Tibial nerve (tissue), 4 donors: ENCODE results near the gene SRGAP2C. TPM values are rescaled to one million over a fixed set of nuclear protein-coding genes. Genes with fewer than 3 reads are reported as not detected.
"Not testable (repeated sequence)": the region's sequence is repeated elsewhere in the genome, so short reads cannot be mapped to it uniquely, and the experiment has no call there.

Experiments
- DNase-seq, 2 donors: peaks; one replicate each; pipeline ENCODE4 v3.0.0-alpha.2; 2019; ENCODE audit warnings: low spot score in 2 of 2
- H3K27ac ChIP-seq, 4 donors: fragments of 200-600 bp; sonication (generic) in 3 of 4; one replicate each; pipeline ENCODE4 v1.5.1; 2017 to 2019; ENCODE audit warnings: mild to moderate bottlenecking in 1 of 4
- H3K27me3 ChIP-seq, 2 donors: fragments of 200-600 bp; sonication (generic) in 1 of 2; one replicate each; pipeline versions ENCODE4 v1.5.1 to v1.6.0; 2017 to 2019
- H3K36me3 ChIP-seq, 3 donors: fragments of 200-600 bp; sonication (generic); one replicate each; pipeline ENCODE4 v1.5.1; 2018 to 2019
- H3K4me1 ChIP-seq, 4 donors: fragments of 200-600 bp; sonication (generic) in 3 of 4; one replicate each; pipeline ENCODE4 v1.5.1; 2017 to 2019
- H3K4me3 ChIP-seq, 4 donors: fragments of 200-600 bp; sonication (generic) in 3 of 4; one replicate each; pipeline ENCODE4 v1.5.1; 2017 to 2019; ENCODE audit warnings: mild to moderate bottlenecking in 1 of 4, moderate library complexity in 1 of 4
- H3K9me3 ChIP-seq, 4 donors: fragments of 200-600 bp; sonication (generic) in 3 of 4; one replicate each; pipeline ENCODE4 v1.5.1; 2017 to 2019
- WGBS, 2 donors: methylation state at CpG; one replicate each; pipeline ENCODE4 v1.1.5; 2018; 5-methylcytosine and 5-hydroxymethylcytosine counted together
- total RNA-seq, 4 donors: library from RNA; depleted of rRNA; stranded (reverse); fragments of >200 nt; gene quantifications; one replicate each; pipeline ENCODE4 v1.1.0, GENCODE V29; 2016

Gene SRGAP2C
- total RNA-seq, 4 donors from 2014 or later, result 42.0 to 70.4 (median 50.8) TPM

DNA sequence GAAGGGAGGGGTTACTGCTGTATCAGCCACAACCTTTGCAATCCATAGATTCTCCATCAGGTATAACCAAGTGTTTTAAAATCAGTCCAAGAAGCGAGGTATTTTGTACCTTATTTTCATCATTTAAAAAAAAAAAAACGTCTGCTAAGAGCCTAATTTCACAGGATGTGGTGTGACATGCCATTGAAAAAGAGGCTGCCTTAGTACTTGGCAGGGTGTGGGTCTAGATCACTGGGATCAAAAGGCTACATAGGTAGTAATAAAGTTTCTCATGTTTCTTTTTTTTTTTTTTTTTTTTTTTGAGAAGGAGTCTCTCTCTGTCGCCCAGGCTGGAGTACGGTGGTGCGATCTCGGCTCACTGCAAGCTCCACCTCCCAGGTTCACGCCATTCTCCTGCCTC lies 192.2 kb downstream of the SRGAP2C start:
- H3K27me3 ChIP-seq, H3K36me3 ChIP-seq, H3K4me3 ChIP-seq, H3K27ac ChIP-seq, H3K4me1 ChIP-seq, DNase-seq, H3K9me3 ChIP-seq: not testable (repeated sequence)
- 86 to 97% methylated on average over 5 to 7 of the region's 7 CpGs for WGBS, 2 donors

DNA sequence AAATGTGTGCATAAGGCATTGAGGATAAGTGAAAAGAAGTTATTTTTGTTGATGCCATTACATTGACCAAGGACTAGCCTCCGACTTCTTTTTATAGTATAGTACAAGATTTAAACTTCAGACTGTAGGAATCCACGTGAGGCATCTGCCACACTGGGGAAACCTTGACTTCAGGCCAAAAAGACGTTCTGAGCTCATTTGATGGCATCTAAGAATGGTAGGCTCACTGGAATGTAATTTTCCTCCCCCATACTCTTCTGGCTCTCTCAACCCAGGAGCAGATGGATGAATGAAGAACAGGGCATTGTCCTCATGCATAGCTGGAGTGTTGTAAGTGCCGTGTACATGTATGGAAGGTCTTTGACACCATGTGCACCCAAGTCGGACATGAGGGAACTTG lies 194.0 kb downstream of the SRGAP2C start:
- H3K27ac ChIP-seq, H3K9me3 ChIP-seq, H3K4me1 ChIP-seq, H3K36me3 ChIP-seq, H3K4me3 ChIP-seq, H3K27me3 ChIP-seq, DNase-seq: not testable (repeated sequence)
- 58 to 71% methylated on average over 4 to 5 of the region's 5 CpGs for WGBS, 2 donors

DNA sequence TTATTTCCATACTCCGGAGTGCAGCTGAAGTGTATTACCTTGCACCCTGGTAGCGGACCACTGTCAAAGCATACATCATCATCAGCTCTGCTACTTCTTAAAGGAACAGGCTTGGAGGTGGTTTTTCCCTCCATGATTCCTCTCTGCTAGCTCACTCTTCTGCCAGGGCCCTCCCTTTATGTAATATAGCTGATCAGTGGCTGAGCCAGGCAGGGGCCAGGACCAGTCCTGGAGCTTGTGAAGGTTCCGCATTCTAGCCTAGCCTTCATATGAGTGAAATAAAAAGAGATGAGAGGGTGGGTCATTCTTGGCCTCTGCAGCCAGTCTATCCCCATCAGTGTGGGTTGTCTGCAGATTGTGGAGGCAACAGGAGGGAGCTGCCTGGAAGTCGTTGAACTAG lies 200.0 kb downstream of the SRGAP2C start:
- H3K27ac ChIP-seq, result peak overlapping the region in 2 of 4 donors; percentile 42 to 64
- H3K27me3 ChIP-seq, H3K36me3 ChIP-seq, DNase-seq, H3K9me3 ChIP-seq, H3K4me1 ChIP-seq, H3K4me3 ChIP-seq: not testable (repeated sequence)
- WGBS, 2 donors, result 46 to 55% methylated on average over 3 of the region's 4 CpGs

DNA sequence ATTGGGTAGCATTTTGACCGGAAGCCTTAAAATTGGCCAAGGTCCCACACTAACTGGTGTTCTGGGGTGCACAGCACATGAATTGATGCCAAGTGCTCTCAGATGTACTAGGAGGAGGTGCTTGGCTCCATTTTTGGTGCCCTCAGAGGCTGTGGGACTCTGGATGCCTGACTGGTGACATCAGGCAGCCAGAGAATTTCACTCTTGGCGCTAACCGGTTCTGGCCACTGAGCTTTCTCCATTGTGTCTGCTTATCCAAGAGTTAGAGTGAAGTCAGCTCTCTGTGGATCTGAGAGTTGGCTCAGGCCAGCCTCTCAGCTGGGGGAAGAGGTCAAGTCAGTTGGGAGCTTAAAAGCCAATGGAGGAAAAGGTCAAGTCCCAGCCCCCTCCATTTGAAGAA lies 200.4 kb downstream of the SRGAP2C start:
- not testable (repeated sequence) for H3K27ac ChIP-seq, DNase-seq, H3K4me1 ChIP-seq, H3K27me3 ChIP-seq, H3K4me3 ChIP-seq, H3K9me3 ChIP-seq, H3K36me3 ChIP-seq
- whole genome bisulfite sequencing, 2 donors, result no CpG with 5 or more reads among the region's 3 CpGs

DNA sequence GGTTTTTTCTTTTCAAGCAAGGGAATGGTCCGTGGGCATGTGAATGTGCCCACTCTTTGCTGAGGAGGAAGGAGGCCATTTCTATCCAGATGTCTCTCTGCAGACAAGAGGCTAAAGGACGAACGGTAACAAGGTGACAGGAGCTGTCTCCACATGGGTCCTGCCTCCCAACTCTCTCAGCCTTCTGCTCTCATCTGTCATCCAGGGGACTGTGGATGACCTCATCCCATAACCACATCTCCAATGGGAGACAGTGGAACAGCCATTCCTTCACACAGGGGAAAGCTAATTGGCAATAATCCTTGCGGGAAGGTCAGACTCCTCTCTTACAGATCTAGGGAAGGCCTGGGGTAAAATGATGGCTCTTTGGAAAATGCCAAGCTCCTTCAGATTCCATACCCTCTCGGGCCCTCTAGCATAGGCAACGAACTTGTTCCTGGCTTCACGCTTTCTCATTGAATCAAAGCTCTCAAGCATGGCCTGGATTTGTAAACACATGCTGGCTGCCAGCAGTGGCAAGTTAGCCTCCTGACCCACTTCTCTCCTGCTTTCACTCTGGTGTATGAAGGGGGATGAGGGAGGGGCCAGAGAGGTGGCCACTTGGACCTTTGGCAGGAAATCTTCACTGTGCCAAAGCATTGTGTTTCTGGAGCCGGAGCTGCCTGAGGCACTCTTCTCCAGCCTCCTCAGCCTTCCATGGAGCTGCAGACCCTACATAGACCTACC lies 201.0 kb downstream of the SRGAP2C start:
- WGBS, 2 donors, result 36 to 53% methylated on average over 5 of the region's 8 CpGs

DNA sequence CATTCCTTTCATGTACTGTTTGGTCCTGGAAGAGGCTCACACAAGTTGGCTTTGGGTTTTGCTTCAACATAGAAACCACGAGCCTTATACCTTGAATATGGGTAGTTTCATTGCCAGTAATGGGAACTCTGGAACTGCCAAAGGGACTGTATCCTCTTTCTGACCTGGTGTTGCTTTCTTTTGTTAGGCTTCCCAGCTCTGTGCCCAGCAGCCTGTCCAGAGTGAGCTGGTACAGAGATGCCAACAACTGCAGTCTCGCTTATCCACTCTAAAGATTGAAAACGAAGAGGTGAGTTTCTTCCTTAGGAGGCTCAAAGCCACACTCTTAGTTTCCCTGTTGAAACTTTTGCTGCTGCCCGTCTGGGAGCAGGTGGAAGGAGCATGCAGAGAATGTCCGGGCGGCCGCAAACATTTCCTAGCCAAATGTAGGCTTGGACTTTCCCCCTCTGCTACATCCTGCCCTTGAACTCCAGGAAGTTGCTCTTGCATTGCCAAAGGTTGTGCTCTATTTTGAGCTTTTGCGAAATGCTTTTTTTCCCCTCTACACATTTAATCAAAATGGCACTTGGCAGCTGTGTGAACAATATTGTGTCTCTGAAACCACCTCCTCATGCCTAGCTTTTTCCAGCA lies 201.7 kb downstream of the SRGAP2C start:
- not testable (repeated sequence) for H3K27ac ChIP-seq, H3K36me3 ChIP-seq, DNase-seq, H3K9me3 ChIP-seq, H3K4me1 ChIP-seq, H3K4me3 ChIP-seq, H3K27me3 ChIP-seq
- no CpG with 5 or more reads among the region's 8 CpGs for WGBS, 2 donors

More for the DNA sequence above, 201.0 kb downstream of the SRGAP2C start:
- H3K36me3 ChIP-seq, H3K4me3 ChIP-seq, H3K27me3 ChIP-seq, H3K9me3 ChIP-seq, DNase-seq, H3K4me1 ChIP-seq: not testable (repeated sequence)
- peak overlapping the region in 2 of 4 donors; percentile 43 to 67 for H3K27ac ChIP-seq

DNA sequence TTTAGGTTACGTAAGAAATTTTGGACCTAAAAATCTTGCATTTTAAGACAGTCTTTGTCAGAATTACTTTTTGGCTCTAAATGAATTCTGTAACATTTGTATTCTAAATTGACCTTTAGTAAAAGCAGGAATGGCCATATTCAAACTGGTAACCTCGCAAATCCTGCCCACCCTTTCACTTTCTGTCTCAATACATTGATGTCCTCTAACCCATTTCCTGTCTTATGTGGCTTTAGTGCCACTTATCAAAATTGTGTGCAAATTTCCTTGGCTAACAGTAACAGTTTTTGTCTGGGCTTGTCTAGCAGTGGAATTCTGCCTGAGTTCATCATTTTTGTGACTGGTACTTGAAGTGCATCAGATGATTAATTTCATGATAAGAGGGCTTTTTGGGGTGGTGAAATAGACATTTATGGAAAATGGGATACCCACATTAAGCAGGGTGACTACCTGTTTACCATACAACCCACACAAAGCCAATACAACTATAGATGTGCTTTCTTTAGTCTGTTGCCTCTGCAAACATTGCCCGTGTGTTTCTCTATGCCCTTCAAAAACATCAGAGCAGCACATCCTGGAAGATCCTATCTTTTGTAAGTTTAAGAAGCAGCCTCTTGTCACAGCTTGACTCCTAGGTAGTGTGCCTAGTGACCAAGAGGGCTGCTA lies 205.3 kb downstream of the SRGAP2C start:
- H3K27me3 ChIP-seq, H3K4me1 ChIP-seq, H3K27ac ChIP-seq, H3K9me3 ChIP-seq, H3K4me3 ChIP-seq, DNase-seq, H3K36me3 ChIP-seq: not testable (repeated sequence)
- no CpG with 5 or more reads among the region's 3 CpGs for WGBS, 2 donors

DNA sequence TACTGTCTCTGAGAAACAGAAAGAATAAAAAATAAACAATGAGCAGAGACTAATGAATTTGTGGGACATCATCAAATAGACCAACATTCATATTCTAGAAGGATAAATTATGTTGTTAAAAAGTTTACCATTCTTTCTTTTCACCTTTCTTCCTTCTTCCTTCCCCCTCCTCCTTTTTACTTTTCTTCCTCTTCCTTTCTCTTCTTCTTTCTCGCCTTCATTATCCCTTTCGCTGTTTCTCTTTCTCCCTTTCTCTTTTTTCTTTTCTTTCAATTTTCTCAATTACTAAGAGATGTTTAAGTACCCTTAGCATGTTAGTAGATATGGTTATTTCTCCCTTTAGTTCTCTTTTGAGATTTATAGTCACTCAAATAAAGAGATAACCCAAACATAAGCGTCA lies 207.4 kb downstream of the SRGAP2C start:
- H3K4me1 ChIP-seq, DNase-seq, H3K9me3 ChIP-seq, H3K4me3 ChIP-seq, H3K36me3 ChIP-seq, H3K27ac ChIP-seq, H3K27me3 ChIP-seq: not testable (repeated sequence)
- 89 to 90% methylated on average over 3 of the region's 3 CpGs for WGBS, 2 donors

DNA sequence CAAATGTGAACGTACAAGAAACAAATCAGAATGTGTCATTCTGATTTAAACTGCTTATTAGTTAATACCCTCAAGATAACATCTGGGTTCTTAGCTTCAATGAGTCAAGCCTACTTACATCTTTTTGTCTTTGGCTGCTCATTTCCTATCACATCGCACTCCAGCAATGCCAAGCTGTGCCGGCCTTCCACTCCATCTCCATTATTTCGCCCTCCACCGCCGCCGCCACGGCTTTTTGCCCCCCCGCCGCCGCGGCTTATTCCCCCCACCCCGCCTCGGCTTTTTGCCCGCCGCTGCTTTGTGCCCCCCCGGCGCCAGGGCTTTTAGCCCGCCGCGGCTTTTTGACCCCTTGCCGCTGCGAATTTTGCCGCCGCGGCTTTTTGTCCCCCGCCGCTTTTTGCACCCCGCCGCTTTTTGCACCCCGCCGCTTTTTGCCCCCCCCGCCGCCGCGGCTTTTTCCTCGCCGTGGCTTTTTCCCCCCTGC lies 211.0 kb downstream of the SRGAP2C start:
- DNase-seq, H3K36me3 ChIP-seq, H3K4me1 ChIP-seq, H3K27me3 ChIP-seq, H3K9me3 ChIP-seq: not testable (repeated sequence)
- H3K27ac ChIP-seq, result peak overlapping the region in 2 of 4 donors; percentile 49 to 74
- peak overlapping the region; percentile 31 to 56 (median 54) for H3K4me3 ChIP-seq
- 1 to 5% methylated on average over 23 to 38 of the region's 38 CpGs for WGBS, 2 donors

DNA sequence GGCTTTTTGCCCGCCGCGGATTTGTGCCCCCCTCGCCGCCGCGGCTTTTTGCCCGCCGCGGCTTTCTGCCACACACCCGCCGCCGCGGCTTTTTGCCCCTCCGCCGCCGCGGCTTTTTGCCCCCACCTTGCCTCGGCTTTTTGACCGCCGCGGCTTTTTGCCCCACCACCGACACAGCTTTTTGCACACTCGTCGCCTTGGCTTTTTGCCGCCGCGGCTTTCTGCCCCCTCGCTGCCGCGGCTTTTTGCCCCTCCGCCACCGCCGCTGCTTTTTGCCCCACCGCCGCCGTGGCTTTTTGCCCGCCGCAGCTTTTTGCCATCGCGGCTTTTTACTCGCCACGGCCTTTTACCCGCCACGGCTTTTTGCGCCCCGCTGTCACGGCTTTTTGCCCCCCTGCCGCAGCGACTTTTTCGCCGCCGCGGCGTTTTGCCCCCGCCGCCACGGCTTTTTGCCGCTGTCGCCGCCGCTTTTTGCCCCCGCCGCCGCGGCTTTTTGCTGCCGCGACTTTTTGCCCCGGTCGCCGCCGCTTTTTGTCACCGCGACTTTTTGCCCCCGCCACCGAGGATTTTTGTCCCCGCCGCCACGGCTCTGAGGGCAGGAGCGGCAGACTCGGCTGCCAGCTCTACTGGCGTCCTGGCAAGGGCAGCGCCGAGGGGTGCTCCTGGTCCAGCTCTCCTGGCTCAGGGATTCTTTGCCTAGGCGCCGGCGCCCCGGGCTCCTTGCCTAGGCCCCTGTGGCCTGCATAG lies 211.7 kb downstream of the SRGAP2C start:
- H3K4me1 ChIP-seq, H3K36me3 ChIP-seq, DNase-seq, H3K27me3 ChIP-seq, H3K9me3 ChIP-seq: not testable (repeated sequence)
- Histone ChIP-seq H3K27ac (peak overlapping the region; percentile 35 to 74 (median 68)), H3K4me3 (peak overlapping the region; percentile 31 to 56 (median 54))
- WGBS, 2 donors, result 2 to 6% methylated on average over 75 to 77 of the region's 88 CpGs

DNA sequence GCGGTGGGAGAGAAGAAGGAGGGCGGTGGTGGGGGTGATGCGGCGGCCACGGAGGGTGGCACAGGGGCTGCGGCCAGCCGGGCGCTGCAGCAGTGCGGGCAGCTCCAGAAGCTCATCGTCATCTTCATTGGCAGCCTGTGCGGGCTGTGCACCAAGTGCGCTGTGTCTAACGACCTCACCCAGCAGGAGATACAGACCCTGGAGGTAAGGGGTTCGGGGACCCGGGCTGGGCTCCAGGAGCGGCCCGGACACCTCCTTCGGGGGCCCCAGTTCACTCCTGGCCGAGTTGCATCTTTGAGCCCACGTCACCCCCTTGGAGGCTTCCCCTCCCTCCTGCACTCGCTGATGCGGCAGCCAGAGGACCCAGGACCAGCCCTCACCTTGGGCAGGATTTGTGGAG lies 212.3 kb downstream of the SRGAP2C start:
- H3K36me3 ChIP-seq, H3K9me3 ChIP-seq, H3K4me1 ChIP-seq, DNase-seq, H3K27me3 ChIP-seq: not testable (repeated sequence)
- H3K27ac ChIP-seq, result peak overlapping the region; percentile 35 to 74 (median 68)
- 23% methylated on average over 8 of the region's 22 CpGs; no CpG with 5 or more reads in 1 of the 2 donors for WGBS, 2 donors
- peak overlapping the region; percentile 31 to 56 (median 54) for H3K4me3 ChIP-seq

DNA sequence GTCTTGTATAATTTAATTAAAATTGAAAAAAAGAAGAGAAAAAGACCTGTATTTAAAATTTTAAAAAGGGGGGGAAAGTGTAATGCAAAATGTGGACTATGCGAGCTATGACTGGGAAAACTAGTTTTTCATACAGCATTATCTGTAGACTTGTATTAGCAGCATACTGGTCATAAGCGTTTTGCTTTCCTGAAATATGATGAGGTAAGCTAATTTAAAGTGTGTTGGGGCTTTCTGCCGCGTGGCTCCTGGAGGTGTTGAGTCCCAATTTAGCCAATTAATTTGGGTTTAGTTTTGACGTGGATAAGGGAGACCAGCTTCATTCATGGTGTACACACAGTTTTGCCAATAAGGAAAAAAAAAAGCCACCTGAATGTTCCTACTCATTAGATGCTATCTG lies 214.4 kb downstream of the SRGAP2C start:
- not testable (repeated sequence) for H3K36me3 ChIP-seq, DNase-seq, H3K27me3 ChIP-seq, H3K4me1 ChIP-seq, H3K9me3 ChIP-seq, H3K27ac ChIP-seq, H3K4me3 ChIP-seq
- 85 to 90% methylated on average over 5 of the region's 5 CpGs for WGBS, 2 donors

DNA sequence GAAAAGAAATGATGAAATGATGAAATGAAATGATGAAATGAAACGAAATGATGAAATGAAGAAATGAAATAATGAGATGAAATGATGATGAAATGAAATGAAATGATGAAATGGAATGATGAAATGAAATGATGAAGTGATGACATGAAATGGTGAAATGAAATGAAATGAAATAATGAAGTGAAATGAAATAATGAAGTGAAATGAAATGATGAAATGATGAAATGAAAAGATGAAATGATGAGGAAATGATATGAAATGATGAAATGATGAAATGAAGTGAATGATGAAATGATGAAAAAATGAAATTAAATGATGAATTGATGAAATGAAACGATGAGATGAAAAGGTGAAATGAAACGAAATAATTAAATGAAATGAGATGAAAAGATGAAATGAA lies 215.3 kb downstream of the SRGAP2C start:
- WGBS, 2 donors, result 93 to 95% methylated on average over 3 of the region's 3 CpGs
- DNase-seq, H3K4me1 ChIP-seq, H3K27me3 ChIP-seq, H3K36me3 ChIP-seq, H3K9me3 ChIP-seq, H3K4me3 ChIP-seq, H3K27ac ChIP-seq: not testable (repeated sequence)
